Measurements from ENCODE around the gene DGKB. TPM values are rescaled to one million over a fixed set of nuclear protein-coding genes. Genes with fewer than 3 reads are reported as not detected.

The DGKB gene
- polyA plus RNA-seq, 1 experiment: 0.04 TPM

- CTCF ChIA-PET: interaction anchor here (0.6 to 5.0 kb wide), 42 partner anchors 9 to 1459 kb away, joined by 3 to 334 read pairs (median 4); partner anchors contain the start of gene ETV1
- H3K27ac ChIP-seq (ENCODE audit: low read depth, low read length): no peak overlapping the region
Measured at GRCh38 chr7:14690486-14690885, 212.1 kb downstream of the DGKB start.

GRCh38 chr7:14690075-14690474, 212.5 kb downstream of the DGKB start:
- CTCF ChIA-PET: interaction anchor here (0.6 to 5.0 kb wide), 8 partner anchors 15 to 1414 kb away, joined by 3 to 334 read pairs (median 18); no protein-coding TSS in a partner anchor
- no peak for TF ChIP-seq CTCF (IDR thresholded peaks at IDR 0.05; ENCODE audit: low read depth, low read length)
- Histone ChIP-seq H3K27me3 (ENCODE audit: control insufficient read depth, insufficient read depth, low read length) (no peaks in the 10 kb centered on the region), H3K4me3 (ENCODE audit: low read depth, low read length) (no peak overlapping the region), H3K9me3 (ENCODE audit: control insufficient read depth, insufficient read depth, low read length) (no peaks in the 10 kb centered on the region), H3K27ac (ENCODE audit: low read depth, low read length) (no peak overlapping the region)
- DNase-seq (ENCODE audit: low read depth, low spot score): no peak
- POLR2A ChIA-PET: no interaction called here

More at GRCh38 chr7:14690486-14690885, 212.1 kb downstream of the DGKB start:
- no peak for DNase-seq (ENCODE audit: low read depth, low spot score)
- no peak for TF ChIP-seq CTCF (IDR thresholded peaks at IDR 0.05; ENCODE audit: low read depth, low read length)
- Histone ChIP-seq H3K27me3 (ENCODE audit: control insufficient read depth, insufficient read depth, low read length) (no peaks in the 10 kb centered on the region), H3K4me3 (ENCODE audit: low read depth, low read length) (no peak overlapping the region), H3K9me3 (ENCODE audit: control insufficient read depth, insufficient read depth, low read length) (no peaks in the 10 kb centered on the region)
- POLR2A ChIA-PET: no interaction called here

GRCh38 chr7:14688208-14688607, 214.3 kb downstream of the DGKB start:
- ChIA-PET POLR2A (no interaction called here), CTCF (interaction anchor here (0.6 to 5.0 kb wide), 9 partner anchors 22 to 1408 kb away, joined by 3 to 334 read pairs (median 4); no protein-coding TSS in a partner anchor)

GRCh38 chr7:14687777-14688176, 214.8 kb downstream of the DGKB start:
- DNase-seq (ENCODE audit: low read depth, low spot score): no peak
- POLR2A ChIA-PET: no interaction called here
- H3K27ac ChIP-seq (ENCODE audit: low read depth, low read length): no peak overlapping the region
- CTCF ChIA-PET: interaction anchor here (0.6 to 2.3 kb wide), 9 partner anchors 11 to 1408 kb away, joined by 3 to 16 read pairs (median 3); partner anchors contain the start of gene ETV1
- no peak for TF ChIP-seq CTCF (IDR thresholded peaks at IDR 0.05; ENCODE audit: low read depth, low read length)
- H3K4me3 ChIP-seq (ENCODE audit: low read depth, low read length): no peak overlapping the region
- no peaks in the 10 kb centered on the region for H3K27me3 ChIP-seq (ENCODE audit: control insufficient read depth, insufficient read depth, low read length)
- no peaks in the 10 kb centered on the region for H3K9me3 ChIP-seq (ENCODE audit: control insufficient read depth, insufficient read depth, low read length)

More at GRCh38 chr7:14688208-14688607, 214.3 kb downstream of the DGKB start:
- H3K27ac ChIP-seq (ENCODE audit: low read depth, low read length): no peak overlapping the region
- H3K9me3 ChIP-seq (ENCODE audit: control insufficient read depth, insufficient read depth, low read length): no peaks in the 10 kb centered on the region
- no peak for TF ChIP-seq CTCF (IDR thresholded peaks at IDR 0.05; ENCODE audit: low read depth, low read length)
- no peak for DNase-seq (ENCODE audit: low read depth, low spot score)
- H3K4me3 ChIP-seq (ENCODE audit: low read depth, low read length): no peak overlapping the region
- no peaks in the 10 kb centered on the region for H3K27me3 ChIP-seq (ENCODE audit: control insufficient read depth, insufficient read depth, low read length)

GRCh38 chr7:14687241-14687640, 215.3 kb downstream of the DGKB start:
- DNase-seq (ENCODE audit: low read depth, low spot score): no peak
- no peaks in the 10 kb centered on the region for H3K27me3 ChIP-seq (ENCODE audit: control insufficient read depth, insufficient read depth, low read length)
- ChIA-PET POLR2A (no interaction called here), CTCF (interaction anchor here (0.7 to 2.3 kb wide), 8 partner anchors 10 to 1408 kb away, joined by 3 to 16 read pairs (median 3); partner anchors contain the start of gene ETV1)
- no peak for TF ChIP-seq CTCF (IDR thresholded peaks at IDR 0.05; ENCODE audit: low read depth, low read length)
- no peak overlapping the region for H3K4me3 ChIP-seq (ENCODE audit: low read depth, low read length)
- H3K27ac ChIP-seq (ENCODE audit: low read depth, low read length): no peak overlapping the region
- no peaks in the 10 kb centered on the region for H3K9me3 ChIP-seq (ENCODE audit: control insufficient read depth, insufficient read depth, low read length)

All from AG04450 (cell line).